Fibroblast of villous mesenchyme (primary cell): ENCODE results near the gene E2F1. TPM values are rescaled to one million over a fixed set of nuclear protein-coding genes. Genes with fewer than 3 reads are reported as not detected.

Source experiments
- DNase-seq: peaks from one replicate; pipeline ENCODE4 v3.0.0-alpha.2; 2010; ENCODE audit warnings: low read depth
- H3K4me3 ChIP-seq: 2 replicates; pipeline ENCODE4 v1.5.1; 2011; ENCODE audit warnings: low read depth, mild to moderate bottlenecking, low read length
- CTCF ChIP-seq: IDR thresholded peaks from 2 replicates; pipeline ENCODE4 v1.5.1; 2012; ENCODE audit warnings: low read depth, mild to moderate bottlenecking, low read length; ENCODE audit not compliant: insufficient read depth
- total RNA-seq: library from RNA; depleted of rRNA; stranded (reverse); fragments of >200 nt; gene quantifications from 2 replicates; pipeline ENCODE4 v1.2.3, GENCODE V29; 2012

E2F1 gene
- total RNA-seq, 1 donor = 7.3 TPM

- peak within 1 kb of the TSS; percentile 81 for H3K4me3 ChIP-seq
- no peak for TF ChIP-seq CTCF
- peak; percentile 80 for DNase-seq
These were observed 11.7 kb downstream of the E2F1 start, which contains the start of gene NECAB3 for GRCh38 chr20:33674294-33675135. TSS of gene NECAB3 (minus strand) at chr20:33674428. CDS start at chr20:33674352, 76 bp downstream.

GRCh38 chr20:33673410-33674293, 12.5 kb downstream of the E2F1 start:
- DNase-seq = peak; percentile 47
- no peak for TF ChIP-seq CTCF

DNA sequence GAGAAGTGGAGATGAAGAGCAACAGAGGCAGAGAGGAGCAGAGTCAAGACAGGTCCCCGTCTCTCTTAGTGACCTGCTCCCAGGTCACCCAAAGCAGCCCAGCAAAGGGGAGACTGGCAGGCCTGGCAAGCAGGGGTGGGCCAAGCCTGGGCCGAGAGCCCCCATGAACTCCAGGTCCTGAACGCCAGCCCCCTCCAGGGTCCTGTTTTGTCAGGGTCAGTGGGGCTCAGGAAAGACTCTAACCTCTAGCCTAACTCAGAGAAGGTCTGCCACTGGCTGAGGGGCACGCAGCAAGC, 13.1 kb downstream of the E2F1 start:
- no peak for TF ChIP-seq CTCF
- no peak for DNase-seq
- peak overlapping the region; percentile 81 for H3K4me3 ChIP-seq

More at GRCh38 chr20:33673410-33674293, 12.5 kb downstream of the E2F1 start:
- H3K4me3 ChIP-seq = peak overlapping the region; percentile 81

GRCh38 chr20:33672426-33673113, 13.6 kb downstream of the E2F1 start:
- no peak for DNase-seq
- peak overlapping the region; percentile 81 for H3K4me3 ChIP-seq
- no peak for TF ChIP-seq CTCF

- no peak for TF ChIP-seq CTCF
- H3K4me3 ChIP-seq = no peak overlapping the region
- DNase-seq = no peak
These were observed 14.5 kb downstream of the E2F1 start for GRCh38 chr20:33671573-33672288.
